Spleen (tissue), 7 donors: Measurements from ENCODE around the gene CACNA2D4.

ENCODE experiments used
- CTCF ChIP-seq, 11 experiments: fragments of 200-600 bp in 7 of 11; fragments of 450-650 bp in 4 of 11; sonication (generic) in 4 of 11; IDR thresholded peaks in 8 of 11; conservative IDR thresholded peaks in 3 of 11; 1 replicate in 7 of 11; 2 replicates in 4 of 11; pipeline versions ENCODE4 v1.4.0 to v1.8.0; 2016 to 2021; ENCODE audit warnings: antibody characterized with exemption in 11 of 11, inconsistent platforms in 4 of 11, mild to moderate bottlenecking in 1 of 11
- POLR2AphosphoS5 ChIP-seq, 3 donors: sonication (generic); formaldehyde crosslinking; IDR thresholded peaks; one replicate each; pipeline ENCODE4 v1.5.1; 2017; ENCODE audit warnings: antibody characterized with exemption in 3 of 3
- donor health status: DM: no; HTN: no; CAD: no; lungs with moderate emphysema.
- donor health status: DM: no; HTN: no; CAD: no.
- donor health status: DM: no; HTN: no; CAD: no.

DNA sequence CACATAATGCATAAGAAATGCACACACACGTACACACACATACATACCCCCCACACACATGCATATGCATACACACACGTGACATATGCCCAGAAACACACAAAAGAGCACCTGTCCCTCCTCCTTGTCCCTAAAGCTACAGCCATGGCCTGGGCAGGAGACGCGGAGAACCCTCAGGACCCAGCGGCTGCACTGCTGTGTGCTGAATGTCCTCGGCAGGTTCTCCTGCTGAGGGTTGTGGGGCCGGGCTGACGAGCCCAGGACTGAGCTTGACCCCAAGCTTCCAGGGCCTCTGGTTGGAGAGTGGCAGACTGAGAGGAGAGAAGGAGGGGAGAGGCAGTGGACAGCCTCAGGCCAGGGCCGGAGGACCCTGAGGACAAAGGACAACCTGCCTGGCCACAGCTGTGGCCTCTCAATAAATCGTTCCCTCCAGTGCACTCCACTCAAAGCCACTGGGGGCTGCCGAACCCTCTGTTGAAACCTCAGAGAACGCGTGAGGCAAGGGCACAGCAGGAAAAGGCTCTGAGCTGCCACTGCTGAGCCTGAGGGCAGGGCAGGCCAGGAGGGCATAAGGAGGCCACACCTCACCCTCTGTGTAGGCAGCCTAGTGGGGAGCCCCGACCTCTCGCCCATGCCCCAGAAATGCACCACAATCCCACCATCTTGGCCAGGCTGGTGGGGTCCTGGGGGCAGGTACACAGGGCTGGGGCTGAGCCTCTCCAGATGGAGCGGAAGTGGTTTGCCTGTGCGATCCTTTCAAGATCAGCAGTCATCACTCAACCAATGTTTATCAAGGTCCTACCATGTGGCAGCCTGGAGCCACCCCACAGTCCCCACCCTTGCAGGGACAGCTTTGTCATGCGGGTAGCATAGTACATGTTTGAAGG, 3.1 kb downstream of the CACNA2D4 start:
- TF ChIP-seq POLR2AphosphoS5 (IDR thresholded peaks at IDR 0.05) (no peak), CTCF (IDR thresholded peaks at IDR 0.05 in 8 of 11, conservative IDR thresholded peaks at IDR 0.05 in 3 of 11) (no peak)
